ENCODE results near the gene PXYLP1. TPM values are rescaled to one million over a fixed set of nuclear protein-coding genes. Genes with fewer than 3 reads are reported as not detected.

PXYLP1 gene
- total and polyA plus RNA-seq, 10 of the 15 experiments (the other 5 are each of a cell fraction or from before 2014, with no cell fraction given), result 0.06 to 1.7 (median 0.35) TPM

- TF ChIP-seq BCLAF1 (IDR thresholded peaks at IDR 0.05), result no peak
- TF ChIP-seq ZNF622 (IDR thresholded peaks at IDR 0.05), result no peak
- no peak for TF ChIP-seq EP300 (IDR thresholded peaks at IDR 0.05; ENCODE audit: borderline replicate concordance in 1 of 2, control insufficient read depth in 1 of 2, low read depth in 2 of 2, low read length in 2 of 2)
- peak; percentile 51; the same call in 1 of the 2 replicates for TF ChIP-seq TAF1 (IDR thresholded peaks at IDR 0.05; ENCODE audit: borderline replicate concordance, low read depth, low read length)
- peak; percentile 47 to 76 (median 59); a peak in 5 of 6 replicates for TF ChIP-seq CTCF (IDR thresholded peaks at IDR 0.05 in 2 of 3, conservative IDR thresholded peaks at IDR 0.05 in 1 of 3; ENCODE audit: control insufficient read depth in 2 of 3, extremely low read depth in 1 of 3, insufficient read depth in 1 of 3, low read depth in 3 of 3, low read length in 3 of 3)
- no peak for TF ChIP-seq BMI1 (IDR thresholded peaks at IDR 0.05; ENCODE audit: borderline replicate concordance)
- peak; percentile 60; the same call in 1 of the 2 replicates for TF ChIP-seq POLR2AphosphoS2 (IDR thresholded peaks at IDR 0.05; ENCODE audit: low read depth, low read length)
- TF ChIP-seq SUZ12 (IDR thresholded peaks at IDR 0.05; ENCODE audit: unreplicated experiment), result no peak
- peak; percentile 57; the same call in 1 of the 2 replicates for TF ChIP-seq LARP7 (IDR thresholded peaks at IDR 0.05)
- TF ChIP-seq WRNIP1 (IDR thresholded peaks at IDR 0.05; ENCODE audit: borderline replicate concordance, low read depth, low read length), result no peak
- TF ChIP-seq POLR2A (IDR thresholded peaks at IDR 0.05; ENCODE audit: low read depth, low read length), result peak; percentile 93
- TF ChIP-seq TCF12 (IDR thresholded peaks at IDR 0.05; ENCODE audit: low read depth, low read length), result 0 out of 2 replicates have a peak, but pooled peaks have one; percentile 29
- peak; percentile 16; the same call in 1 of the 2 replicates for TF ChIP-seq PAX5 (IDR thresholded peaks at IDR 0.05; ENCODE audit: borderline replicate concordance, low read depth, low read length)
- peak; percentile 4; the same call in 1 of the 2 replicates for TF ChIP-seq CREB1 (IDR thresholded peaks at IDR 0.05; ENCODE audit: low read depth)
- TF ChIP-seq HDGF (IDR thresholded peaks at IDR 0.05), result 0 out of 2 replicates have a peak, but pooled peaks have one; percentile 32
- no peak for TF ChIP-seq E4F1 (IDR thresholded peaks at IDR 0.05; ENCODE audit: borderline replicate concordance, partially characterized antibody)
- TF ChIP-seq GATAD2B (conservative IDR thresholded peaks at IDR 0.05; ENCODE audit: low read depth), result peak; percentile 81; the same call in 1 of the 2 replicates
- TF ChIP-seq, protein P1, sequence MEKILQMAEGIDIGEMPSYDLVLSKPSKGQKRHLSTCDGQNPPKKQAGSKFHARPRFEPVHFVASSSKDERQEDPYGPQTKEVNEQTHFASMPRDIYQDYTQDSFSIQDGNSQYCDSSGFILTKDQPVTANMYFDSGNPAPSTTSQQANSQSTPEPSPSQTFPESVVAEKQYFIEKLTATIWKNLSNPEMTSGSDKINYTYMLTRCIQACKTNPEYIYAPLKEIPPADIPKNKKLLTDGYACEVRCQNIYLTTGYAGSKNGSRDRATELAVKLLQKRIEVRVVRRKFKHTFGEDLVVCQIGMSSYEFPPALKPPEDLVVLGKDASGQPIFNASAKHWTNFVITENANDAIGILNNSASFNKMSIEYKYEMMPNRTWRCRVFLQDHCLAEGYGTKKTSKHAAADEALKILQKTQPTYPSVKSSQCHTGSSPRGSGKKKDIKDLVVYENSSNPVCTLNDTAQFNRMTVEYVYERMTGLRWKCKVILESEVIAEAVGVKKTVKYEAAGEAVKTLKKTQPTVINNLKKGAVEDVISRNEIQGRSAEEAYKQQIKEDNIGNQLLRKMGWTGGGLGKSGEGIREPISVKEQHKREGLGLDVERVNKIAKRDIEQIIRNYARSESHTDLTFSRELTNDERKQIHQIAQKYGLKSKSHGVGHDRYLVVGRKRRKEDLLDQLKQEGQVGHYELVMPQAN (conservative IDR thresholded peaks at IDR 0.05), result peak; percentile 26; the same call in 1 of the 2 replicates
These were observed at the start of gene PXYLP1 (continued) for GRCh38 chr3:141231101-141231951.

Measured in GM12878 (cell line).